ENCODE data around the gene LTBR. TPM values are rescaled to one million over a fixed set of nuclear protein-coding genes. Genes with fewer than 3 reads are reported as not detected.

Gene LTBR
- total RNA-seq, 1 experiment from 2014 or later: 165 TPM

DNA sequence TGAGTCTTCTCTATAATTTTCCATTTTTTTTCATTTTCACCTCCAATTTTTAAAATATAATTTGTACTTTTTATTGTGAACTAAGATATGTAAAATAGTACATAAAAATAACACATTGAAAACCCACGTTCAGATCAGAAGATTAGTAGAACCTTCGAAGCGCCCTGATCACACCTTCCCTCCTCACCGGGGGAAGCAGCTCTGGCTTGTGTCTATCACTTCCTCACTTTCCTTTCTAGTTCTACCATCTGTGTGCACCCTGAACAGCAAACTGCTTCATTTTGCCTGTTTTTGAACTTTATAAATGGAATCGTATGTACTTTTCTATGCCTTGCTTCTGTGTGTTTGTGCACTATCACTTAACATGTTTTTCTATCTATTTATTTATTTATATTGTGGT, 49.0 kb downstream of the LTBR start:
- intact Hi-C loops (cut with micrococcal nuclease; ENCODE audit: unreplicated experiment): no loop called here
- H3K4me3 Mint-ChIP-seq (ENCODE audit: low read depth, unreplicated experiment): no peak overlapping the region
- no peak overlapping the region for H3K27ac Mint-ChIP-seq (ENCODE audit: unreplicated experiment)
- H3K27me3 Mint-ChIP-seq (ENCODE audit: unreplicated experiment): no peaks in the 10 kb centered on the region
- TF ChIP-seq, protein P1, sequence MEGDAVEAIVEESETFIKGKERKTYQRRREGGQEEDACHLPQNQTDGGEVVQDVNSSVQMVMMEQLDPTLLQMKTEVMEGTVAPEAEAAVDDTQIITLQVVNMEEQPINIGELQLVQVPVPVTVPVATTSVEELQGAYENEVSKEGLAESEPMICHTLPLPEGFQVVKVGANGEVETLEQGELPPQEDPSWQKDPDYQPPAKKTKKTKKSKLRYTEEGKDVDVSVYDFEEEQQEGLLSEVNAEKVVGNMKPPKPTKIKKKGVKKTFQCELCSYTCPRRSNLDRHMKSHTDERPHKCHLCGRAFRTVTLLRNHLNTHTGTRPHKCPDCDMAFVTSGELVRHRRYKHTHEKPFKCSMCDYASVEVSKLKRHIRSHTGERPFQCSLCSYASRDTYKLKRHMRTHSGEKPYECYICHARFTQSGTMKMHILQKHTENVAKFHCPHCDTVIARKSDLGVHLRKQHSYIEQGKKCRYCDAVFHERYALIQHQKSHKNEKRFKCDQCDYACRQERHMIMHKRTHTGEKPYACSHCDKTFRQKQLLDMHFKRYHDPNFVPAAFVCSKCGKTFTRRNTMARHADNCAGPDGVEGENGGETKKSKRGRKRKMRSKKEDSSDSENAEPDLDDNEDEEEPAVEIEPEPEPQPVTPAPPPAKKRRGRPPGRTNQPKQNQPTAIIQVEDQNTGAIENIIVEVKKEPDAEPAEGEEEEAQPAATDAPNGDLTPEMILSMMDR (IDR thresholded peaks at IDR 0.05; ENCODE audit: unreplicated experiment): no peak
- no TSS peak for BruUV-seq (replicated peaks)
- H3K36me3 Mint-ChIP-seq (ENCODE audit: insufficient read depth, unreplicated experiment): peaks cover 5% of the 10 kb centered on the region
- CTCF ChIA-PET: no interaction called here
- H3K9me3 Mint-ChIP-seq (ENCODE audit: low read depth, unreplicated experiment): no peaks in the 10 kb centered on the region
- no peak for DNase-seq
- H3K4me1 Mint-ChIP-seq (ENCODE audit: low read depth, unreplicated experiment): peaks cover 19% of the 10 kb centered on the region

- H3K27ac Mint-ChIP-seq (ENCODE audit: unreplicated experiment): no peak overlapping the region
Measured at GRCh38 chr12:6434205-6435140, 50.5 kb downstream of the LTBR start.

GRCh38 chr12:6435961-6436715, 52.2 kb downstream of the LTBR start:
- intact Hi-C loops (cut with micrococcal nuclease; ENCODE audit: unreplicated experiment): no loop called here
- H3K36me3 Mint-ChIP-seq (ENCODE audit: insufficient read depth, unreplicated experiment): no peaks in the 10 kb centered on the region

More at GRCh38 chr12:6434205-6435140, 50.5 kb downstream of the LTBR start:
- H3K27me3 Mint-ChIP-seq (ENCODE audit: unreplicated experiment): no peaks in the 10 kb centered on the region
- H3K36me3 Mint-ChIP-seq (ENCODE audit: insufficient read depth, unreplicated experiment): peaks cover 5% of the 10 kb centered on the region
- CTCF ChIA-PET: no interaction called here
- H3K9me3 Mint-ChIP-seq (ENCODE audit: low read depth, unreplicated experiment): no peaks in the 10 kb centered on the region
- intact Hi-C loops (cut with micrococcal nuclease; ENCODE audit: unreplicated experiment): no loop called here
- H3K4me3 Mint-ChIP-seq (ENCODE audit: low read depth, unreplicated experiment): no peak overlapping the region
- no peak for DNase-seq
- H3K4me1 Mint-ChIP-seq (ENCODE audit: low read depth, unreplicated experiment): peaks cover 19% of the 10 kb centered on the region
- BruUV-seq (replicated peaks): no TSS peak
- TF ChIP-seq, protein P1 (IDR thresholded peaks at IDR 0.05; ENCODE audit: unreplicated experiment): no peak

GRCh38 chr12:6437586-6437985, 53.6 kb downstream of the LTBR start:
- no peaks in the 10 kb centered on the region for H3K4me1 Mint-ChIP-seq (ENCODE audit: low read depth, unreplicated experiment)

More at GRCh38 chr12:6435961-6436715, 52.2 kb downstream of the LTBR start:
- CTCF ChIA-PET: interaction anchor here (0.5 kb wide), 1 partner anchor 8 kb away, joined by 4 read pairs; no protein-coding TSS in a partner anchor
- H3K4me3 Mint-ChIP-seq (ENCODE audit: low read depth, unreplicated experiment): no peak overlapping the region
- H3K4me1 Mint-ChIP-seq (ENCODE audit: low read depth, unreplicated experiment): peaks cover 5% of the 10 kb centered on the region
- TF ChIP-seq, protein P1 (IDR thresholded peaks at IDR 0.05; ENCODE audit: unreplicated experiment): no peak
- no TSS peak for BruUV-seq (replicated peaks)
- no peak for DNase-seq
- H3K27me3 Mint-ChIP-seq (ENCODE audit: unreplicated experiment): no peaks in the 10 kb centered on the region
- no peaks in the 10 kb centered on the region for H3K9me3 Mint-ChIP-seq (ENCODE audit: low read depth, unreplicated experiment)
- H3K27ac Mint-ChIP-seq (ENCODE audit: unreplicated experiment): no peak overlapping the region

More at GRCh38 chr12:6437586-6437985, 53.6 kb downstream of the LTBR start:
- no TSS peak for BruUV-seq (replicated peaks)
- H3K36me3 Mint-ChIP-seq (ENCODE audit: insufficient read depth, unreplicated experiment): peaks cover 5% of the 10 kb centered on the region
- H3K9me3 Mint-ChIP-seq (ENCODE audit: low read depth, unreplicated experiment): no peaks in the 10 kb centered on the region
- no peak overlapping the region for H3K27ac Mint-ChIP-seq (ENCODE audit: unreplicated experiment)
- intact Hi-C loops (cut with micrococcal nuclease; ENCODE audit: unreplicated experiment): no loop called here
- no peak for DNase-seq
- no peak overlapping the region for H3K4me3 Mint-ChIP-seq (ENCODE audit: low read depth, unreplicated experiment)
- CTCF ChIA-PET: no interaction called here
- TF ChIP-seq, protein P1 (IDR thresholded peaks at IDR 0.05; ENCODE audit: unreplicated experiment): no peak
- H3K27me3 Mint-ChIP-seq (ENCODE audit: unreplicated experiment): no peaks in the 10 kb centered on the region

Measured in Calu3 (cell line).